ENCODE results near the gene RDM1. TPM values are rescaled to one million over a fixed set of nuclear protein-coding genes. Genes with fewer than 3 reads are reported as not detected.

The RDM1 gene
- polyA plus RNA-seq, 1 of the 3 experiments (the other 2 are of a cell fraction) = 1.8 TPM

DNA sequence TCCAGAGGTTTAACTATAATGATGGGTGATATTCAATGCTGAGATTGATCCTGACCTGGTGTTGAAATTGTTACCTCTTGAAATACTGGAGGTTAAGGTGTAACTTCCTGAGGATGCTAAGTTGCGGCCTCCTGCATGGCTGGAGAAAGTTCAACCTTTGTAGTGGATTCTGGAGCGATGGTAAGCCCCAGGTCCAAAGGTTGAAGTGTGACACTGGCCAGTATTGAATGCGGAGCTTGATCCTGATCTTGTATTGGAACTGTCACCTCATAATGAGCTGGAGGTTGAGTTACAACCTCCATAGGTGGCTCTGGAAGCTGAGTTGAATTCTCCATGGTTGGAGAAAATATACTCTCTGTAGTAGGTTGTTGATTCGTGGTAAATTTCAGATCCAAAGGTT is 17.0 kb downstream of the RDM1 start:
- Histone ChIP-seq H3K9ac (no peak overlapping the region), H3K4me2 (no peak overlapping the region), H3K4me3 (ENCODE audit: low read depth in 2 of 2, low read length in 1 of 2) (no peak overlapping the region), H3K27me3 (ENCODE audit: insufficient read depth) (no peaks in the 10 kb centered on the region), H3K9me3 (no peaks in the 10 kb centered on the region), H2AFZ (ENCODE audit: low read depth) (no peak overlapping the region), H4K20me1 (ENCODE audit: insufficient read depth) (no peaks in the 10 kb centered on the region), H3K9me2 (no peaks in the 10 kb centered on the region), H3K27ac (ENCODE audit: low read depth in 2 of 2, low read length in 1 of 2) (no peak overlapping the region), H3K79me2 (ENCODE audit: insufficient read depth) (no peaks in the 10 kb centered on the region), H3K4me1 (ENCODE audit: control insufficient read depth in 1 of 2, insufficient read depth in 2 of 2, low read depth in 1 of 2, low read length in 1 of 2) (no peaks in the 10 kb centered on the region), H3K36me3 (replicated peaks in 1 of 2; ENCODE audit: control insufficient read depth in 1 of 2, insufficient read depth in 2 of 2, low read length in 1 of 2) (no peaks in the 10 kb centered on the region), H3F3A (replicated peaks; ENCODE audit: insufficient read depth) (no peaks in the 10 kb centered on the region)
- 36% methylated on average over 4 of the region's 4 CpGs for WGBS (ENCODE audit: low lambda C conversion rate)
- ChIA-PET CTCF (interaction anchor here (0.9 kb wide), 1 partner anchor 64 kb away, joined by 3 read pairs; no protein-coding TSS in a partner anchor), POLR2A (no interaction called here)
- TF ChIP-seq FOSL2 (IDR thresholded peaks at IDR 0.05; ENCODE audit: borderline replicate concordance, low read depth) (no peak), TAF1 (IDR thresholded peaks at IDR 0.05; ENCODE audit: borderline replicate concordance, low read depth, low read length) (no peak), RXRA (IDR thresholded peaks at IDR 0.05; ENCODE audit: borderline replicate concordance, low read depth) (no peak), TCF12 (IDR thresholded peaks at IDR 0.05) (no peak), MEF2A (IDR thresholded peaks at IDR 0.05; ENCODE audit: borderline replicate concordance, low read depth) (no peak)
- TF ChIP-seq, protein P1, sequence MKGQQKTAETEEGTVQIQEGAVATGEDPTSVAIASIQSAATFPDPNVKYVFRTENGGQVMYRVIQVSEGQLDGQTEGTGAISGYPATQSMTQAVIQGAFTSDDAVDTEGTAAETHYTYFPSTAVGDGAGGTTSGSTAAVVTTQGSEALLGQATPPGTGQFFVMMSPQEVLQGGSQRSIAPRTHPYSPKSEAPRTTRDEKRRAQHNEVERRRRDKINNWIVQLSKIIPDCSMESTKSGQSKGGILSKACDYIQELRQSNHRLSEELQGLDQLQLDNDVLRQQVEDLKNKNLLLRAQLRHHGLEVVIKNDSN (IDR thresholded peaks at IDR 0.05; ENCODE audit: borderline replicate concordance, low read depth) = no peak
- TF ChIP-seq, protein P2, sequence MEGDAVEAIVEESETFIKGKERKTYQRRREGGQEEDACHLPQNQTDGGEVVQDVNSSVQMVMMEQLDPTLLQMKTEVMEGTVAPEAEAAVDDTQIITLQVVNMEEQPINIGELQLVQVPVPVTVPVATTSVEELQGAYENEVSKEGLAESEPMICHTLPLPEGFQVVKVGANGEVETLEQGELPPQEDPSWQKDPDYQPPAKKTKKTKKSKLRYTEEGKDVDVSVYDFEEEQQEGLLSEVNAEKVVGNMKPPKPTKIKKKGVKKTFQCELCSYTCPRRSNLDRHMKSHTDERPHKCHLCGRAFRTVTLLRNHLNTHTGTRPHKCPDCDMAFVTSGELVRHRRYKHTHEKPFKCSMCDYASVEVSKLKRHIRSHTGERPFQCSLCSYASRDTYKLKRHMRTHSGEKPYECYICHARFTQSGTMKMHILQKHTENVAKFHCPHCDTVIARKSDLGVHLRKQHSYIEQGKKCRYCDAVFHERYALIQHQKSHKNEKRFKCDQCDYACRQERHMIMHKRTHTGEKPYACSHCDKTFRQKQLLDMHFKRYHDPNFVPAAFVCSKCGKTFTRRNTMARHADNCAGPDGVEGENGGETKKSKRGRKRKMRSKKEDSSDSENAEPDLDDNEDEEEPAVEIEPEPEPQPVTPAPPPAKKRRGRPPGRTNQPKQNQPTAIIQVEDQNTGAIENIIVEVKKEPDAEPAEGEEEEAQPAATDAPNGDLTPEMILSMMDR (IDR thresholded peaks at IDR 0.05) = no peak
- TF ChIP-seq, protein P3, sequence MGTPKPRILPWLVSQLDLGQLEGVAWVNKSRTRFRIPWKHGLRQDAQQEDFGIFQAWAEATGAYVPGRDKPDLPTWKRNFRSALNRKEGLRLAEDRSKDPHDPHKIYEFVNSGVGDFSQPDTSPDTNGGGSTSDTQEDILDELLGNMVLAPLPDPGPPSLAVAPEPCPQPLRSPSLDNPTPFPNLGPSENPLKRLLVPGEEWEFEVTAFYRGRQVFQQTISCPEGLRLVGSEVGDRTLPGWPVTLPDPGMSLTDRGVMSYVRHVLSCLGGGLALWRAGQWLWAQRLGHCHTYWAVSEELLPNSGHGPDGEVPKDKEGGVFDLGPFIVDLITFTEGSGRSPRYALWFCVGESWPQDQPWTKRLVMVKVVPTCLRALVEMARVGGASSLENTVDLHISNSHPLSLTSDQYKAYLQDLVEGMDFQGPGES (IDR thresholded peaks at IDR 0.05; ENCODE audit: low read depth, low read length) = no peak
- no peak for DNase-seq

DNA sequence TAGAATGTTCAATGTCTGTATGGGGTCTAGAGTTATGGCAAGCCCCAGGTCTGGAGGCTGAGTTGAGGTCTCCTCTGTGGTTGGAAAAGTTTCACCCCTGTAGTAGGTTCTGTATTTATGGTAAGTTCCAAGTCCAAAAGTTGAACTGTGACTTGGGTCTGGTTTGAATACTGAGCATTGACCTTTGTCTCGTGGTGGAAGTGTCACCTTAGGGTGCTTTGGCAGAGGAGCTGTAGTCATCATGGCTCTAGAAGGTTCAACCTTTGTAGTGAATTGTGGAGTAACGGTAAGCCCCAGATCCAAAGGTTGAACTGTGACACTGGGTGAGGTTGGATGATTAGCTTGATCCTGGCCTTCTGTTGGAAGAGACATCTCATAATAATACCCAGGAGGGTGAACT is 17.6 kb downstream of the RDM1 start:
- no peaks in the 10 kb centered on the region for H3K36me3 ChIP-seq (replicated peaks in 1 of 2; ENCODE audit: control insufficient read depth in 1 of 2, insufficient read depth in 2 of 2, low read length in 1 of 2)
- no peaks in the 10 kb centered on the region for H3K9me2 ChIP-seq
- H3K4me1 ChIP-seq (ENCODE audit: control insufficient read depth in 1 of 2, insufficient read depth in 2 of 2, low read depth in 1 of 2, low read length in 1 of 2) = no peaks in the 10 kb centered on the region
- ChIA-PET CTCF (no interaction called here), POLR2A (no interaction called here)
- H3K4me2 ChIP-seq = no peak overlapping the region
- H3K9ac ChIP-seq = no peak overlapping the region
- TF ChIP-seq RXRA (IDR thresholded peaks at IDR 0.05; ENCODE audit: borderline replicate concordance, low read depth) = no peak
- no peak for TF ChIP-seq GABPA (IDR thresholded peaks at IDR 0.05; ENCODE audit: low read depth)
- no peak for TF ChIP-seq TAF1 (IDR thresholded peaks at IDR 0.05; ENCODE audit: borderline replicate concordance, low read depth, low read length)
- no peak for TF ChIP-seq YY1 (IDR thresholded peaks at IDR 0.05; ENCODE audit: low read depth)
- no peak for TF ChIP-seq NRF1 (IDR thresholded peaks at IDR 0.05; ENCODE audit: low read depth, low read length)
- TF ChIP-seq, protein P4, sequence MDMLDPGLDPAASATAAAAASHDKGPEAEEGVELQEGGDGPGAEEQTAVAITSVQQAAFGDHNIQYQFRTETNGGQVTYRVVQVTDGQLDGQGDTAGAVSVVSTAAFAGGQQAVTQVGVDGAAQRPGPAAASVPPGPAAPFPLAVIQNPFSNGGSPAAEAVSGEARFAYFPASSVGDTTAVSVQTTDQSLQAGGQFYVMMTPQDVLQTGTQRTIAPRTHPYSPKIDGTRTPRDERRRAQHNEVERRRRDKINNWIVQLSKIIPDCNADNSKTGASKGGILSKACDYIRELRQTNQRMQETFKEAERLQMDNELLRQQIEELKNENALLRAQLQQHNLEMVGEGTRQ (IDR thresholded peaks at IDR 0.05; ENCODE audit: borderline replicate concordance, low read depth, low read length) = no peak
- TF ChIP-seq TEAD4 (IDR thresholded peaks at IDR 0.05; ENCODE audit: borderline replicate concordance, insufficient read depth) = no peak
- TF ChIP-seq, protein P5, sequence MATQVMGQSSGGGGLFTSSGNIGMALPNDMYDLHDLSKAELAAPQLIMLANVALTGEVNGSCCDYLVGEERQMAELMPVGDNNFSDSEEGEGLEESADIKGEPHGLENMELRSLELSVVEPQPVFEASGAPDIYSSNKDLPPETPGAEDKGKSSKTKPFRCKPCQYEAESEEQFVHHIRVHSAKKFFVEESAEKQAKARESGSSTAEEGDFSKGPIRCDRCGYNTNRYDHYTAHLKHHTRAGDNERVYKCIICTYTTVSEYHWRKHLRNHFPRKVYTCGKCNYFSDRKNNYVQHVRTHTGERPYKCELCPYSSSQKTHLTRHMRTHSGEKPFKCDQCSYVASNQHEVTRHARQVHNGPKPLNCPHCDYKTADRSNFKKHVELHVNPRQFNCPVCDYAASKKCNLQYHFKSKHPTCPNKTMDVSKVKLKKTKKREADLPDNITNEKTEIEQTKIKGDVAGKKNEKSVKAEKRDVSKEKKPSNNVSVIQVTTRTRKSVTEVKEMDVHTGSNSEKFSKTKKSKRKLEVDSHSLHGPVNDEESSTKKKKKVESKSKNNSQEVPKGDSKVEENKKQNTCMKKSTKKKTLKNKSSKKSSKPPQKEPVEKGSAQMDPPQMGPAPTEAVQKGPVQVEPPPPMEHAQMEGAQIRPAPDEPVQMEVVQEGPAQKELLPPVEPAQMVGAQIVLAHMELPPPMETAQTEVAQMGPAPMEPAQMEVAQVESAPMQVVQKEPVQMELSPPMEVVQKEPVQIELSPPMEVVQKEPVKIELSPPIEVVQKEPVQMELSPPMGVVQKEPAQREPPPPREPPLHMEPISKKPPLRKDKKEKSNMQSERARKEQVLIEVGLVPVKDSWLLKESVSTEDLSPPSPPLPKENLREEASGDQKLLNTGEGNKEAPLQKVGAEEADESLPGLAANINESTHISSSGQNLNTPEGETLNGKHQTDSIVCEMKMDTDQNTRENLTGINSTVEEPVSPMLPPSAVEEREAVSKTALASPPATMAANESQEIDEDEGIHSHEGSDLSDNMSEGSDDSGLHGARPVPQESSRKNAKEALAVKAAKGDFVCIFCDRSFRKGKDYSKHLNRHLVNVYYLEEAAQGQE (IDR thresholded peaks at IDR 0.05; ENCODE audit: low read depth, low read length) = no peak
- H3F3A ChIP-seq (replicated peaks; ENCODE audit: insufficient read depth) = no peaks in the 10 kb centered on the region
- no peaks in the 10 kb centered on the region for H3K27me3 ChIP-seq (ENCODE audit: insufficient read depth)
- H3K4me3 ChIP-seq (ENCODE audit: low read depth in 2 of 2, low read length in 1 of 2) = no peak overlapping the region
- DNase-seq = no peak
- H3K79me2 ChIP-seq (ENCODE audit: insufficient read depth) = no peaks in the 10 kb centered on the region
- H2AFZ ChIP-seq (ENCODE audit: low read depth) = no peak overlapping the region
- H4K20me1 ChIP-seq (ENCODE audit: insufficient read depth) = no peaks in the 10 kb centered on the region
- H3K27ac ChIP-seq (ENCODE audit: low read depth in 2 of 2, low read length in 1 of 2) = no peak overlapping the region
- 5% methylated on average over 2 of the region's 2 CpGs for WGBS (ENCODE audit: low lambda C conversion rate)
- H3K9me3 ChIP-seq = no peaks in the 10 kb centered on the region
